GM18868 (cell line): ENCODE measurements around the gene SDR42E2.

Source experiments
- ATAC-seq: cut with Tn5 transposase; IDR thresholded peaks from one replicate; pipeline ENCODE4 v1.9.1; 2021; ENCODE audit warnings: mild to moderate bottlenecking, moderate library complexity; ENCODE audit not compliant: unreplicated experiment

SDR42E2 gene

GRCh38 chr16:22240023-22240710 is 77.9 kb downstream of the SDR42E2 start:
- ATAC-seq: no peak
